ENCODE data around the gene CACNA2D3. TPM values are rescaled to one million over a fixed set of nuclear protein-coding genes. Genes with fewer than 3 reads are reported as not detected.

Gene CACNA2D3
- total and polyA plus RNA-seq, 4 donors = 0.38 to 2.5 (median 1.1) TPM

- WGBS, 2 donors = 88% methylated on average over 5 of the region's 5 CpGs
Observed at GRCh38 chr3:54844211-54844610, 721.9 kb downstream of the CACNA2D3 start.

GRCh38 chr3:54845011-54845410 is 722.7 kb downstream of the CACNA2D3 start:
- no peak for DNase-seq
- 60 to 66% methylated on average over 4 of the region's 4 CpGs for WGBS, 2 donors
- no peak overlapping the region for H3K27ac ChIP-seq (ENCODE audit: low read depth in 1 of 2, low read length in 1 of 2)
- H3K27me3 ChIP-seq (ENCODE audit: control insufficient read depth in 3 of 3, insufficient read depth in 3 of 3, low read length in 2 of 3) = peaks cover 0 to 14% (median 14%) of the 10 kb centered on the region in 3 donors
- TF ChIP-seq CTCF (IDR thresholded peaks at IDR 0.05; ENCODE audit: control extremely low read depth, extremely low read depth) = no peak
- no peak overlapping the region for H3K9ac ChIP-seq (ENCODE audit: insufficient read depth in 1 of 2, low read length in 2 of 2)
- no peaks in the 10 kb centered on the region for H3K36me3 ChIP-seq (ENCODE audit: control insufficient read depth in 4 of 4, insufficient read depth in 4 of 4, low read length in 4 of 4)
- H3K9me3 ChIP-seq (ENCODE audit: control insufficient read depth in 4 of 4, insufficient read depth in 3 of 4, low read length in 3 of 4) = peaks cover 0 to 2% (median 0%) of the 10 kb centered on the region in 4 donors
- H3K4me1 ChIP-seq (ENCODE audit: control insufficient read depth in 5 of 5, insufficient read depth in 5 of 5, low read length in 5 of 5) = no peaks in the 10 kb centered on the region
- no peak for ATAC-seq (ENCODE audit: insufficient read depth, low FRiP score)
- H3K4me3 ChIP-seq = no peak overlapping the region

More at GRCh38 chr3:54844211-54844610, 721.9 kb downstream of the CACNA2D3 start:
- ATAC-seq (ENCODE audit: insufficient read depth, low FRiP score) (no peak), DNase-seq (no peak)
- H3K9ac ChIP-seq (ENCODE audit: insufficient read depth in 1 of 2, low read length in 2 of 2) = no peak overlapping the region
- H3K9me3 ChIP-seq (ENCODE audit: control insufficient read depth in 4 of 4, insufficient read depth in 3 of 4, low read length in 3 of 4) = no peaks in the 10 kb centered on the region
- peaks cover 0 to 8% (median 7%) of the 10 kb centered on the region in 3 donors for H3K27me3 ChIP-seq (ENCODE audit: control insufficient read depth in 3 of 3, insufficient read depth in 3 of 3, low read length in 2 of 3)
- no peak for TF ChIP-seq CTCF (IDR thresholded peaks at IDR 0.05; ENCODE audit: control extremely low read depth, extremely low read depth)
- H3K4me1 ChIP-seq (ENCODE audit: control insufficient read depth in 5 of 5, insufficient read depth in 5 of 5, low read length in 5 of 5) = no peaks in the 10 kb centered on the region
- H3K36me3 ChIP-seq (ENCODE audit: control insufficient read depth in 4 of 4, insufficient read depth in 4 of 4, low read length in 4 of 4) = no peaks in the 10 kb centered on the region
- H3K4me3 ChIP-seq = no peak overlapping the region
- no peak overlapping the region for H3K27ac ChIP-seq (ENCODE audit: low read depth in 1 of 2, low read length in 1 of 2)

- no peak for ATAC-seq (ENCODE audit: insufficient read depth, low FRiP score)
- no peak overlapping the region for H3K9ac ChIP-seq (ENCODE audit: insufficient read depth in 1 of 2, low read length in 2 of 2)
- H3K9me3 ChIP-seq (ENCODE audit: control insufficient read depth in 4 of 4, insufficient read depth in 3 of 4, low read length in 3 of 4) = peaks cover 0 to 2% (median 0%) of the 10 kb centered on the region in 4 donors
- TF ChIP-seq CTCF (IDR thresholded peaks at IDR 0.05; ENCODE audit: control extremely low read depth, extremely low read depth) = no peak
- WGBS, 2 donors = 92 to 94% methylated on average over 5 of the region's 5 CpGs
- no peaks in the 10 kb centered on the region for H3K4me1 ChIP-seq (ENCODE audit: control insufficient read depth in 5 of 5, insufficient read depth in 5 of 5, low read length in 5 of 5)
- DNase-seq = no peak
- no peak overlapping the region for H3K27ac ChIP-seq (ENCODE audit: low read depth in 1 of 2, low read length in 1 of 2)
- H3K27me3 ChIP-seq (ENCODE audit: control insufficient read depth in 3 of 3, insufficient read depth in 3 of 3, low read length in 2 of 3) = peaks cover 0 to 16% (median 15%) of the 10 kb centered on the region in 3 donors
- H3K4me3 ChIP-seq = no peak overlapping the region
- no peaks in the 10 kb centered on the region for H3K36me3 ChIP-seq (ENCODE audit: control insufficient read depth in 4 of 4, insufficient read depth in 4 of 4, low read length in 4 of 4)
Observed at GRCh38 chr3:54845551-54845950, 723.2 kb downstream of the CACNA2D3 start.

- 32 to 53% methylated on average over 4 of the region's 4 CpGs for WGBS, 2 donors
- DNase-seq (no peak), ATAC-seq (ENCODE audit: insufficient read depth, low FRiP score) (no peak)
- Histone ChIP-seq H3K27me3 (ENCODE audit: control insufficient read depth in 3 of 3, insufficient read depth in 3 of 3, low read length in 2 of 3) (peaks cover 0 to 20% (median 18%) of the 10 kb centered on the region in 3 donors), H3K36me3 (ENCODE audit: control insufficient read depth in 4 of 4, insufficient read depth in 4 of 4, low read length in 4 of 4) (no peaks in the 10 kb centered on the region), H3K9me3 (ENCODE audit: control insufficient read depth in 4 of 4, insufficient read depth in 3 of 4, low read length in 3 of 4) (peaks cover 0 to 2% (median 0%) of the 10 kb centered on the region in 4 donors), H3K4me1 (ENCODE audit: control insufficient read depth in 5 of 5, insufficient read depth in 5 of 5, low read length in 5 of 5) (no peaks in the 10 kb centered on the region), H3K27ac (ENCODE audit: low read depth in 1 of 2, low read length in 1 of 2) (no peak overlapping the region), H3K9ac (ENCODE audit: insufficient read depth in 1 of 2, low read length in 2 of 2) (no peak overlapping the region), H3K4me3 (no peak overlapping the region)
- TF ChIP-seq CTCF (IDR thresholded peaks at IDR 0.05; ENCODE audit: control extremely low read depth, extremely low read depth) = no peak
Observed at GRCh38 chr3:54846119-54846518, 723.8 kb downstream of the CACNA2D3 start.
